ENCODE data around the gene HYAL1.

DNA sequence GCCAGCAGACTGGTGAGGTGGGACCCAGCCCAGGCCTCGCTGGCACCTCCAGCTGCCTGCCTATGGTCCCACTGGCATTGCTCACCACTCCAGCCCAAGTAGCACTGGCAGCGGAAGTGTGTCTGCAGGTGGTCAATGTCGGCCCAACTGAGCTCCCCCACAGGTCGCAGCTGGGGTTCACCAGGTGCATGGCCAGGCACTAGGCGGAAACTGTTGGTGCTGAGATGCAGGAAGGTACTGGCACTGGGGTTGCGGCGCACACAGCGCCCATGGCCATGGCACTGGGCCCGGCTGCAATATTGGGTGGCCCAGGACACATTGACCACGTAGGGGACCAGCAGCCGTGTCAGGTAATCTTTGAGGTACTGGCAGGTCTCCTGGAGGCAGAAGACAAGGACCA, 14.8 kb upstream of the HYAL1 start:
- TF ChIP-seq, protein P1, sequence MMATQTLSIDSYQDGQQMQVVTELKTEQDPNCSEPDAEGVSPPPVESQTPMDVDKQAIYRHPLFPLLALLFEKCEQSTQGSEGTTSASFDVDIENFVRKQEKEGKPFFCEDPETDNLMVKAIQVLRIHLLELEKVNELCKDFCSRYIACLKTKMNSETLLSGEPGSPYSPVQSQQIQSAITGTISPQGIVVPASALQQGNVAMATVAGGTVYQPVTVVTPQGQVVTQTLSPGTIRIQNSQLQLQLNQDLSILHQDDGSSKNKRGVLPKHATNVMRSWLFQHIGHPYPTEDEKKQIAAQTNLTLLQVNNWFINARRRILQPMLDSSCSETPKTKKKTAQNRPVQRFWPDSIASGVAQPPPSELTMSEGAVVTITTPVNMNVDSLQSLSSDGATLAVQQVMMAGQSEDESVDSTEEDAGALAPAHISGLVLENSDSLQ (IDR thresholded peaks at IDR 0.05) = no peak
- no peak for TF ChIP-seq ARNT (IDR thresholded peaks at IDR 0.05)
- no peak for TF ChIP-seq SP1 (IDR thresholded peaks at IDR 0.05)
- no peak for TF ChIP-seq CTBP1 (IDR thresholded peaks at IDR 0.05; ENCODE audit: borderline replicate concordance)
- TF ChIP-seq ZNF384 (IDR thresholded peaks at IDR 0.05) = no peak
- no peak for TF ChIP-seq FOXA1 (IDR thresholded peaks at IDR 0.05)

Data from HEK293T (cell line).